ENCODE data around the gene ANKRD29.
"Not testable (repeated sequence)": the region's sequence is repeated elsewhere in the genome, so short reads cannot be mapped to it uniquely, and the experiment has no call there.

ANKRD29 gene

DNA sequence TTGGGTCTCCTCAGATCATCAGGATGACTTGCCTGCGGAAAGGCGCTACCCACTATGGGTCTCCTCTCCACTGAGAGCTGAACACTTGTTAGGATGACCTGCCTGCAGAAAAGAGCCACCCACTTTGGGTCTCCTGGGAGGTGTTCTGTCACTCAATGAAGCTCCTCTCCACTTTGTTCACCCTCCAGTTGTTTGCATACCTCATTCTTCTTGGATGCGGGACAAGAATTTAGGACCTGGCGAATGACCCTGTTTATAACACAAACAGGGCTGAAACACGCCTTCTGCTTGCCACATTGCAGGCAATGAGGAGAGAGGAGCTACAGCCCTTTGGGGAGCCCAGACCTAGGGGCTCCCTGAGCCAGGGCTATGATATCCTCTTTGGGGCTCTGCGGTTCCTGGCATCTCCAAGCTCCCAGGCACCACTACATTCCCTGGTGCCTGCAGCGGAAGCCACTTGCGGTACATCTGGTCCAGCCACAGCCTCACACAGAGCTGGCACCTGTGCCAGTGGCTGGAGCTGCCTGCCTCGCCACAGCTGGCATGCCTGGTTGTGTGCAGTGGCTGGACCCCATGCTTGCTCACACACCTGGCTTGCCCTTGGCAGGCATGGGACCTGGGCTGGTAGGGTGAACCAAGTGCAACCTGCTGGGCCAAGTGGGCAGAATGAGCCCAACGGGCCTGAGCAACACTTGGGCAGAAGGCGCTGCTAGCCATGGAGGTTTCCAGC is 20.6 kb downstream of the ANKRD29 start:
- DNase-seq: no peak

DNA sequence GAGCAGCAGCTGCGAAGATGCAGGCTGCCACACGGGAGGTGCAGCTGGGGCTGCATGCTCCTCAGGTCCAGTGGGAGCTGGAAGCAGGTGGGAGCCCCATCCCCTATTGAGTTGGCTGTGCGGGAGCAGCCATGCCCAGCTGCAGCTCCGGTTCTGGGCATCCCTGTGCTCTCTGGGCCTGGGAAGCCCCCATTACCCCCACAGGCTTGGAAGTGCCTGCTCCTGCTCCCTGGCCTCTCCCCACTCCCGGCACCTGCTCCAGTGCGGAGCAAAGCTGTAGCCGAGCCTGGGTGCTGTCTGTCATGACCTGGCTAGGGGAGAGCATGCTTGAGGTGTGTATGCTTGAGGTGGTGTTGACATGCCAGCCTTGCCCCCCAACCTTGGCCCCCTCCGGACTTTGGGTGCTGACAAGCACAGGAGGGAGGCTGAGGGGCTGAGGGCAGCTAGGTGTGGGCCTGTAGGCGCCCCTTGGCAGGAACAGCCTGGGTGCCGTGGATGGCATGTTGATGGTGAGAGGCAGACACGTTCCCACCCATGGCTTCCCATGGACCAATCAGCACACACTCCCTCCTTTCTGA is 21.5 kb downstream of the ANKRD29 start:
- DNase-seq: no peak

DNA sequence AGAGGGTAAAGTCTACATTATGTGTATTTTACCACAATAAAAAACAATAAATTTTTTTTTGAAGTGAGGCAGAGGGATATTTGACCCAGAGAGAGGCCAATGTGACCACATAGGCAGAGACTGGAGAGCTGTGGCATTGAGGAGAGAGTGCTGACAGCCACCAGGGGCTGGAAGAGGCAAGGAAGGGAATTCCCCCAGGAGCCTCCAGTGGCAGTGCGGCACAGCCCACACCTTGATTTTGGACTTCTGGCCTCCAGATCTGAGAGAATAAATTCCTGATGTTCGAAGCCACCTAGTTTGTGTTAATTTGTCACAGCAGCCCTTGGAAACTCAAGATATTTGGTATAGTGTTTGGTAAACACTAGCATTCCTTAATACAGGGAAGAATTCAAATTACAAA is 22.7 kb downstream of the ANKRD29 start:
- DNase-seq: no peak

DNA sequence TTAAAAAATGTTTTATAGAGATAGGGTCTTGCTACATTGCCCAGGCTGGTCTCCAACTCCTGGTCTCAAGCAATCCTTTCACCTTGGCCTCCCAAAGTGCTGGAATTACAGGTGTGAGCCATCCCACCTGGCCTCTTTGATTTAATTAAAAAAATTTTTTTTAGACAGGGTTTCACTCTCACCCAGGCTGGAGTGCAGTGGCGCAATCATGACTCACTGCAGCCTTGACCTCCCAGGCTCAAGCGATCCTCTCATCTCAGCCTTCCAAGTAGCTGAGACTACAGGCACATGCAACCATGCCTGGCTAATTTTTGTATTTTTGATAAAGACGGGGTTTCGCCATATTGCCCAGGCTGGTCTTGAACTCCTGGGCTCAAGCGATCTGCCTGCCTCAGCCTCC is 26.3 kb downstream of the ANKRD29 start:
- DNase-seq: not testable (repeated sequence)

DNA sequence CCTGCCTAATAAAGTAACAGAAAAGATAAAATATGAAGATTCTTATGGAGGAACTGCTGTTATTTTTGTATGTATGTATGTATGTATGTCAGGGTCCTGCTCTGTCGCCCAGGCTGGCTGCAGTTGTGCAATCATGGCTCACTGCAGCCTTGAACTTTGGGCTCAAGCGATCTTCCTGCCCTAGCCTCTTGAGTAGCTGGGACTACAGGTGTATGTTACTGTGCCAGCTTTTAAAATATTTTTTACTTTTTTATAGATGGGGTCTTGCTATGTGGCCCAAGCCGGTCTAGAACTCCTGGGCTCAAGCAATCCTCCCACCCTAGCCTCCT is 26.7 kb downstream of the ANKRD29 start:
- no peak for DNase-seq

DNA sequence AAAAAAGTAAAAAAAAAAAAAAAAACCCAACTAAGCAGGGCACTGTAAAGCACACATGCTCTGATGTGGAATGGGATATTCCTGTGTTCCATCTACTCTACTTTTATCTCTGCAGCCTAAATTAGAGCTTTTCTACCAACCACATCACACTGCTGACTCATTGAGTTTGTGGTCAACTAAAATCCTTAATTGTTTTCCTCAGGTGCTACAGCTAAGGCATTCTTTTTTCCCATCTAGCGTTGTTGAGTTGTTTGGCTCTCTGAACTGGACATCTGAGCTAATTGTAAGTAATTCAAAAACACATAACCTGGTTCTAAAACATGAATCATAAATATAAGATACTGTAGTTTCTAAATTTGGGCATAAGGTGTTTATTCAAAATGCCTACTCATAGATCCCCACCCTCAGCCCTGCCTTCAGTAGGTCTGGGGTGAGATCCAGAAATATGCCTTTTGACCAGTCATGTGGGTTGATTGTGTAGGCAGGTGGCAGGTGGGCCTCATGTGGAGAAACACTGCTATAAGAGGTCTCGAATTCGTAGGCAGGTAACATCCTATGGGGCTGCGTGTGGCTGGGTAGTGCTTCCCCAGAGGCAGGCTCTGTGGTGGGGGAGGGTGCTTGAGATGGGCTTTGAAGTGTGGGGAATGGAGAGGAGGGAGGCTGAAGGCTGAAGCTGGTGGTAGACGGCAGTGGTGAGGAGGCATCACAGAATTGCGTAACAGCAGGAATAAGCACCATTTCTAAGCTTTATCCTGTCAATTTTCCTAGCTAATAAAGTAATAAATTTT is 27.2 kb downstream of the ANKRD29 start:
- DNase-seq: no peak

DNA sequence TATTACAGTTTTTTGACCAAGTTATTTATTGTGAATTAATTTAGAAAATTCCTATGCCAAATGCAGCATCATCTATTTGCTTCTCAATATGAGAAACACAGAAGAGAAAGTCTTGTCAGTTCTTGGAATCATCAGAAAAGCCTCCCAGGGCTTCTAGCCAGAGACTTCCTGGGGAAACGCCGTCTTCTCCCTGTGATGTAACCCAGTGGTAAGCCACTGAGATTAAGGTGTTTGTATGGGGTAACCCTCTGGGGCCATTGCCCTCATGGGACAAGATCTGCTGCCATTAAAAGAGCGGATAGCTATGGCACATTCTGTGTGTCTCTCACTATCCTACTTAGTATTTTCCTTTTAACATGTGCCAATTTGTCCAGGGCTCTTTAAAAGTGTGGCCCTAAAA is 28.0 kb downstream of the ANKRD29 start:
- no peak for DNase-seq

DNA sequence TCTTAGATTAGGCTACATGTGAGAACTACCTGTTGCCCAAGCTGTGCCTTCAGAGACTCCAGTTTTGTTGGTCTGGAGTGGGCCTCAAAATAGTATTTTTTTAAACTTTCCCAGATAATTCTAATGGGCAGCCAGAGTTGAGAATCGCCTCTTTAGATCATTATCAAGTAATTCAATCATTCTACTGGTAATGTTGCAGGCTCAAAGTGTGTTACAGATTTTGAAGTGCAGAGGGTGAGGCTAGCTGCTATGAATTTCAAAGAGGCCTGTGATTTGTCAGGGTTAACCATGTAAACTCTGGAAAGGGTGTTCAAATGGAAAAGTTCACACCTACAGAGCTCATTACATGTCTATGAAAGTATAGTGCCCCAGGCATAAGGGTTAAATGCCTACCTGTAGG is 30.1 kb downstream of the ANKRD29 start:
- no peak for DNase-seq

DNA sequence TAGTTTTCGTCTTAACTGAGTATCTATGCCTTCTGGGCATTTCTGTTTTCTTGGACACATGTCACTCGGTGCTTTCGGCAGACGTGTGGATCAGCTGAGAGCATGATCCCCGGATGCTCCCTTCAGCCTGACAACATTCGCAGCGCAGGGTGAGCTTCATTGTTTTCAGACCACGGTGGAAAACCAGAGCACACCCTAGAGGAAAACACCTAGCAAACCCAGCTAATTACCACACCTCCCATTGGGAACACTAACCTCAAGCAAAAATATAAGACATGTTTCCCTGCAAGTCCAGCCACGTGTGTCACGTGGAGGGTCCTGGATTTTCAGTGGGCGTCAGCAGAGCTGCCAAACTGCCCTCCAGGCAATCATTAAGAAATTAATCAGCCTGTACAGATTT is 31.0 kb downstream of the ANKRD29 start:
- no peak for DNase-seq

DNA sequence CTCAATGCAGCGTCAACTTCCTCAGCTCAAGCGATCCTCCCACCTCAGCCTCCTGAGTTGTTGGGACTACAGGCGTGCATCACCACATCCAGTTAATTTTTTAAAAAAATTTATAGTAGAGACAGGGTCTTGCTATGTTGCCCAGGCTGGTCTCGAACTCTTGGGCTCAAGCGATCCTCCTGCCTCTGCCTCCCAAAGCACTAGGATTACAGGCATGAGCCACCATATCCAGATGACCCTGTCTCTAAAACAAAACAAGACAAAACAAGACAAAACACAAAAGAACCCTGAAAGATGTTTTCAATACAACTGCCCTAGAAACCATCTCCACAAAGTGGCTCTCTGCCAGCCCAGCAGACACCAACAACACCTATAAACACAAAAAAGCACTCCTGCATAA is 31.4 kb downstream of the ANKRD29 start:
- DNase-seq: no peak

DNA sequence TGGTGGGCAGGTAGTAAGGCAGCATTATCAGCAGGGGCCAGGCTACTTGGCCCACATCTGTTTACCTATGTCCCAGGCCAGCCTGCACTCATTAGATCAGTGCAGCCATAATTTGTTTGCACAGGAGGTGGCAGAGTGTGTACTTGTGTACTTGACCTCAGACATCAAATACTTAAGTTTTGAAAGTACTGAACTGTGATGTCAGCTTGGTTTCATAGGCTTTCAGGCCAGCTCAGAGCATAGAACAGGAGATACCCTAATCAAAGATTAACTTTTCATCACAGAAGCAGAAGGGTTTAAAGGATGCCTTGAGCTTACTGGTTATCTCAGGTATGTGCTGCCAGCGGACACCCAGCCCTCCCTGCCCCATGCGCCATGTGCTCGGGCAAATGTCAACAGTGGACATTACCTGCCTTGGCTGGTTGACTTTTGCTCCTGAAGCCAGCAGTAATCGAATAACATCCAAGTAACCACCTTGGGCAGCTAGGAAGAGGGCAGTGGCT is 33.2 kb downstream of the ANKRD29 start:
- no peak for DNase-seq

DNA sequence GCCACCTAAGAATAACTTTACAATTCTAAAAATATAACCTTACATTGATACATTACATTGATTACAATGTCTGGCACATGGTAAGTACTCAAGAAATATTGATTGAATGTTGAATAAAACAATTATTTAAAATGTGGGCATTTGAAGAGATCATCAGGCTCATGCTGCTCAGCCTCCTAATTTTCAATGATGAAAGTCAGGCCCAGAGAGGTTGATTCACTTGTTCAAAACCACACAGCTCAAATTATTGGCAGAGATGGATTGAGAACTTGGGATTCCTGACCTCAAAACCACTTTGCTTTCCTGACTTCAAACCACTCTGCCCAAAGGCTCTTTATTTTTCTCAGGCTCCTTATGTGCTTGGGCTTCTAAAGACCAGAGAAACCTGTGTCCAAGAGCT is 34.7 kb downstream of the ANKRD29 start:
- DNase-seq: no peak

DNA sequence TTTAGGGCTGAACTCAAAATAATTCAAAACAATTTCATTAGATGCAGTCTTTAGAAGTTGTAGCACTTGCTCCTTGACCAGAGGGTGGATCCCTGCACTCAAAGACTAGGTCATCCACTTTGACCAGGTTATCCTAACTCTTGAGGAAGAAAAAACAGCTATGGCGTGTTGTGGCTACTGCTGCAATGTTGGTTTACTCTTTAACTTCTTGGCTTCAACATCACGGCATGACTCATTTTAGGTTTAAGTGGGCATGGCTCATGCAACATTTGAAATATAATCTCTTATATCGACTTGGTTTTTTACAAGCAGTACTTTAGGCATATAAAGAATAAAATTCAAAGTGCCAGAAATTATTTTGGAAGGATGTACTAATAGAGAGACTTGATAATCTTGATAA is 35.4 kb downstream of the ANKRD29 start:
- no peak for DNase-seq

DNA sequence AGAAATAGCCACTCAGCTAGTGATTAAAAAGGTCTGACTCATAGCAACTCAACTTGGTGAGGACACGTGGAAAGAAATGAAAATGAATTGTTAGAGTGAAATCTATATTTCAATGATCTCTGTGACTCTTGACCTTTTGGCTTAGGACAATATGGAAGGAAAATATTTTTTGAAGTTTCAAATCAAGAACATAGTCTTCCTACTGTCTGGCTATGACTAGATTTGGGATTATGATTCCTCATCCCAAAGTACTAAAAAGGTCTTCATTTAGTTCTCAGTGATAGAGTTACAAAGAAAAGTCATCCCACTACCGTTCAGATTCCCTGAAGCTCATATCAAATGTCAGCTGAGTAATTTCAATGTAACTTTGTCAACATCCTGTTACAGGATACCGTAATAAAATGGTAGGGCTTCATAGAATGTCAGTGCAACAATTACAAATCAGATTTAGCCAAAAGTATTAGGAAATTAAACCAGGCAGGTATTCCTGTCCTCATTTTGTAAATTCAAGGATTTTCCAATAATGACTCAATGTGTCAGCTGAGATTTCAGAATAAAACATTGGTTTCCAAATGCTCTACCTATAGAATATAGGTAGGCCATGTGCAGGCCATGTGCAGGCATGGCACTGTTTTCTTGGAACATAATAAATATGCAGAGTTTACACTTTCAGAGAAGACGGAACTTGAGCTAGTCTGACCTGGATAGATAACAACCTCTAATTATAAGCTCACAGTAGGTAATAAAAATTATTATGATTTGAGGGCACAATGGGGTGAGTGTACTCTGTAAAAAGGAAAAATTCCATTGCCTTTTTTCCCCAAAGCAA is 36.0 kb downstream of the ANKRD29 start:
- DNase-seq: no peak

DNA sequence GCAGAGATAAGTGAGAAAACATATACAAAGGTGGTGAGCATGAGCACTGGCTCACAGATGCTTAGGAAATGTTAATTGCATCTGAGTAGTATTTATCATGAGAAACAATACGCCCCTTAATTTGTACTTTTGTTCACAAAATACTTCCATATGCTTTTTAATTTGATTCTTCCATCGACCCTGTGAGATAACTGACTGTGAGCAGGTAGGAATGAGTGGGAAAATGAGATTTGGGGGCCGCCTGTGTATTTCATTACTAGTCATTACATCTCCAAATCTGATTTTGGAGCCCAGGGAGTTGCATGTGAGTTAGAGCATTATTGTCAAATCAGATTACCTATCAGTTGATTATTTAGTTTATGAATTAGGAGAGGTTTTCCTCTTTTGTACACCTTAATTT is 39.7 kb downstream of the ANKRD29 start:
- DNase-seq: no peak

DNA sequence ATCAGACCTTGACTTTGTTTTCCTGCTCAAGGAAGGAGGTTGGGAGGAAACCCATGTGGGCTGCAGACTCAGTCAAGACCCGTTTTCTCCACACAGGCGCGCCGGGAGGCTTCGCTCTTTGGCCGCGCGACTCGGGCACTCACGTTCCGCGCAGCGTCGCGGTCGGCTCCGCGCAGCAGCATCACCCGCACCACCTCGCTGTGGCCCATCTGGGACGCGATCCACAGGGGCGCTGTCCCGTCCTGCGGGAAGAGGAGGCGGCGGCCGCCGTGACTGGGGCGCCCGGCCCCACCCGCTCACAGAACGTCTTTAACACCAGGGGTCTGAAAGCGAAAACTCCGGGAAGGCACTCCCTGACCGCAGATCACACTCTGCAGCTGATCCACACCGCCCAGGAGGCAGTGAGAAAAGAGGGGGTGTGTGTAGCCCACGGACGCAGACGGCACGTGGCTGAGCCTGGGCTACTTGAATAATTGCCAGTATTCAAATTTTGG is 43.3 kb downstream of the ANKRD29 start:
- no peak for DNase-seq

DNA sequence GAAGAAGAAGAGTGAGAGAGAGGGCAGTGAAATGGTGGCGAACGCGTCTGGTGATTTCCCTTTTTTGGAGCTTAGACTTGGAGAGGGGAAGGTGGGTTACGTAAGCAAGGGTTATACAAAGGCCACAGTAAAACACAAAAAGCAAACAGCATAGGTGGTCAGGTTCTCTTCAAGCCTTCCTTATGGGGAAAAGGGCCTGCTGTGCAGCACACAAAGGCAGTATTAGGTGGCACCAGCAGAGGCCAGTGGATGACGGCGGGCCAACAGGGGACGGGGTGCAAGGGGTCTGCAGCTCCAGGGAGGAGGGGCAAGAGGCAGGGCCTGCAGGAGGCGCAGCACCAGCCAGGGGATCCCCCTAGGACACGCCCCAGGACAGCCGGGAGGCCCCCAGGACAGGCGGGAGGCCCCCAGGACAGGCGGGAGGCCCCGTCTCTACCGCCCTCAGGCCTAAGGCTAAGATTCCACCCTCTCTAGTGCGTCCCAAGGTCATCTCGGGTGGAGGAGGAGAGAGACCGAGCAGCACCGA is 43.8 kb downstream of the ANKRD29 start:
- DNase-seq: peak; percentile 46

DNA sequence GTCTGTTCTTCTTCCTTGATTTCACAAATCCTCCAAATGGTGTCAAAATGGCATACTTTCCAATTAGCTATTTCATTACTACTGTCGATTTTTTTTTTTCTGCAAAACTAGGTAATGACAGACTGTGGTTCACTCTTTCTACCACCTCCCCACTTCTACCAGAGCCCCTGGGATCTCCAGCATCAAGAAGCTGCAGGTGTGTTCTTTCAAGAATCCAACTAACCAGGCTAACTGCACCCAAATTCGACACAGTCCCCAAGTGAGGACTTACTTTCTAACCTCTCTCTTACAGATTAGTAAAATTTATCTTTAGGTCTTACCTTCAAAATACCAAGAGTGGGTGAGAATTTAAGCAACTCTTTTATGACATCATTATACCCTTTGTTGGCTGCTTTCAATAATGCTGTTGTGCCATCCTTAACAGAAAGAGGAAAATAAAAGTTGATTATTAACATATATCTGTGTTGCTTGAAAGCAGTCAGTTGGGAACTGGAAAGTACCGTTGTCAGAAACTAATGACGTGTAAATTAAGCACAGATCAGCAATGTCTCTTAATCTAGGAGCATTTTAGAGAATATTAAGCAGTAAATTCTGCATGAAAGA is 45.2 kb downstream of the ANKRD29 start:
- no peak for DNase-seq

DNA sequence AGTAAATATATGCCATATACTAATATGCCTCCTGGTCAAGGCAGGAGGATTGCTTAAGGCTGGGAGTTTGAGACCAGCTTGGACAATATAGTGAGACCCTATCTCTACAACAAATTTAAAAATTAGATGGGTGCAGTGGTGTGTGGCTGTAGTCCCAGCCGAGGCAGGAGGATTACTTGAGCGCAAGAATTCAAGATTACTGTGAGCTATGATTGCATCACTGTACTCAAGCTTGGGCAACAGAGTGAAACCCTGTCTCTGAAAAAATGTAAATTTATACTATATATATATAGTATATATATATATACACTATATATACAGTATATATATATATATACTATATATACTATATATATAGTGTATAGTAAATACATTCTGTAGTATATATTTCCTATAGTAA is 46.5 kb downstream of the ANKRD29 start:
- no peak for DNase-seq

DNA sequence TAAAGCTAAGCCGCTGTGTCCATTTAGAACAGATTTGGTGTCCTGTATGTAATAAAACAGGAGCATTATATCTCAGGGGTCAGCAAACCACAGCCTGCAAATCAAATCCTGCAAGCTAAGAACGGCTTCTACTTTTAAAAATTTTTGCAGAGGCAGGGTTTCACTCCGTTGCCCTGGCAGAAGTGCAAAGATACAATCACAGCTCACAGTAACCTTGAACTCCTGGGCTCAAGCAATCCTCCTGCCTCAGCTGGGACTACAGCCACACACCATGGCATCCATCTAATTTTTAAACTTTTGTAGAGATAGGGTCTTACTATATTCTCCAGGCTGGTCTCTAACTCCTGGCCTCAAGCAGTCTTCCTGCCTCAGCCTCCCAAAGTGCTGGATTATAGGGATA is 47.8 kb downstream of the ANKRD29 start:
- no peak for DNase-seq

DNA sequence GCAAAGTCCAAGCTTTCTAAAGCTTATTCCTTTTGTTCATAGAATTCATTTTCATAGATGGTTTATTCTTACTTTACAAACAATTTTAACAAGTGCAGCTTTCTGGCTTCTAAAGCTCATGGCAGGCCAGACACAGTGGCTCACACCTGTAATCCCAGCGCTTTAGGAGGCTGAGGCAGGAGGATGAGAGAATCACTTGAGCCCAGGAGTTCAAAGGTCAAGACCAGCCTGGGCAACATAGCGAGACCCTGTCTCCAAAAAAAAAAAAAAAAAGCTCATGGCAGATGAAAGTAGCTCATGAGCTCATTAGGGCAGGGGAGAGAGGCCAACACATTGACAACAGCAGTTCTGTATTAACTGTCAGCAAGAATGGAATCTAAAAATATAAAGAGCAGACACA is 48.3 kb downstream of the ANKRD29 start:
- no peak for DNase-seq

DNA sequence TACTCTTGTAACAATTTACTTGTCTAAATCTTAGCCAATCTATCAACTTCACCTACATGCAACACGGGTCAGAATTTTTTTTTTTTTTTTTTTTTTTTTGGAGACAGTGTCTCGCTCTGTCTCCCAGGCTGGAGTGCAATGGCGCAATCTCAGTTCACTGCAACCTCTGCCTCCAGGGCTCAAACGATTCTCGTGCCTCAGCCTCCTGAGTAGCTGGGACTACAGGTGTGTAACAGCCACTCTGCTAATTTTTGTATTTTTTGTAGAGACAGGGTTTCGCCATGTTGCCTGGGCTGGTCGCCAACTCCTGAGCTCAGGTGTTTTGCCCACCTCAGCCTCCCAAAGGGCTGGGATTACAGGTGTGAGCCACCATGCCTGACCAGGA is 49.6 kb downstream of the ANKRD29 start:
- not testable (repeated sequence) for DNase-seq
